RCC 7860 (cell line): ENCODE measurements around the gene DAP3.
"Not testable (repeated sequence)": the region's sequence is repeated elsewhere in the genome, so short reads cannot be mapped to it uniquely, and the experiment has no call there.

Source experiments
- DNase-seq: peaks from one replicate; pipeline ENCODE4 v3.0.0-alpha.2; 2015; ENCODE audit warnings: low spot score
- FAIRE-seq: peaks from 2 replicates; lab custom pipeline; 2012; peaks lifted over from hg19 to GRCh38; lab: Jason Lieb, UNC

Gene DAP3

DNA sequence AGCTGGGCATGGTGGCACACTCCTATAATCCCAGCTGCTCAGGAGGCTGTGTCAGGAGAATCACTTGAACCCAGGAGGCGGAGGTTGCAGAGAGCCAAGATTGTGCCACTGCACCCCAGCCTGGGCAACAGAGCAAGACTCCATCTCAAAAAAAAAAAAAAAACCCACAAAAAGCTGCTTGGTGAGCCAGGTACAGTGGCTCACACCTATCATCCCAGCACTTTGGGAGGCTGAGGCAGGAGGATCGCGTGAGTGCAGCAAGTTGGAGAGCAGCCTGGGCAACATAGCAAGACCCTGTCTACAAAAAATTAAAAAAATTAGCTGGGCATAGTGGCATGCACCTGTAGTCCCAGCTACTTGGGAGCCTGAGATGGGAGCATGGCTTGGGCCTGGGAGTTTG lies 26.2 kb downstream of the DAP3 start:
- not testable (repeated sequence) for DNase-seq, FAIRE-seq

DNA sequence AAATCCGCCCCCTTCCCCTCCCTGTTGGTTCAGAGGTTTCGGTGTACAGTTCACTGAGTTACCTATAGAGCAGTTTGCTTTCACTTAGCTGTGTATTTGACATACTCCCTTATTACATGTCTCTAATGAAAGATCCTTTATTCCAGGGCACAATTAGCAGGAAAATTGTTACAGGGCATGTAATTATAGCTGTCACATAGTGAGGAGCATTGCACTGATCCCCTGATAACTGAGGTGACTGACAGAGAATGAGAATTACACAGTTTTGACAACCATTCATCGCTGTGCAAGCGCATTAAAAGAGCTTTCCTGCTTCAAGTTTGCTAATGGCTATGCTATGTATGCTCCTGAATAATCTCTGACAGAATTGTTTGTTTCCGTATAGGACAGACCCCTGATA lies 26.9 kb downstream of the DAP3 start:
- DNase-seq: no peak
- FAIRE-seq: no peak

- FAIRE-seq (no peak), DNase-seq (no peak)
Measured at GRCh38 chr1:155717041-155717440, 28.1 kb downstream of the DAP3 start.

DNA sequence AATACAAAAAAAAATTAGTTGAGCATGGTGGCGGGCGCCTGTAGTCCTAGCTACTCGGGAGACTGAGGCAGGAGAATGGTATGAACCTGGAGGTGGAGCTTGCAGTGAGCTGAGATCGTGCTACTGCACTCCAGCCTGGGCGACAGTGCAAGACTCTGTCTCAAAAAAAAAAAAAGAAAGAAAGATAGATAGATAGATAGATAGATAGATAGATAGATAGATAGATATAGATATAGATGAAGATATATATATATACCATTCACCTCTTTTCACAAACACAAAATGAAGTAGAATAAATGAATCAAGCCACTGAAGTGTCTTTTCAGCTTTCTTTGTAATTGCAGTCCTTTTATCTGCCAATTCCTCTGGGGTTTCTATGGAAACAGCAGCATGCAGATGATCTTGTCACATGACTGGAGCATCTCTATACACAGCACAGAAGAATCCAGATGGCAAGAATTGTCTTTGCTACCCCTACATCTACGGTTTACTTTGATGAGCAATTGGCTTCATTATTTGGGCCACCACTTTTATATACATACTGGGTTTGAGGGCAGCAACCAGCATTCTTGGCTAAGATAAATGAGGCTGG lies 29.7 kb downstream of the DAP3 start:
- not testable (repeated sequence) for FAIRE-seq, DNase-seq

GRCh38 chr1:155719703-155720102 lies 30.8 kb downstream of the DAP3 start:
- DNase-seq (no peak), FAIRE-seq (no peak)

DNA sequence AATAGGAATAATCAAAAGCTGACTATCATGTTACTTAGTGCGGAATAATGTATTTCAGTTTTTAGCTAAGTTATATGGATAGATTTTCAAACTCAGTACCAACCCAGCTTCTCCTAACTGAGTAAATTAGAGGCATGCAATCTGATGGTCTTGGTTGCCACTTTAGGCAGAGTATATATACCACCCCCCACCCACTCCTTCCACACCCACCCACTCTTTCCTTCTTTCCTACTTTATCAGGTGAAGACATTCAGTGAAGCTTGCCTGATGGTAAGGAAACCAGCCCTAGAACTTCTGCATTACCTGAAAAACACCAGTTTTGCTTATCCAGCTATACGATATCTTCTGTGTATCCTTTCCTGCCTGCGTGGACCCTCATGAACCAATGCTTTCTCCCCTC lies 36.3 kb downstream of the DAP3 start:
- FAIRE-seq (no peak), DNase-seq (no peak)

DNA sequence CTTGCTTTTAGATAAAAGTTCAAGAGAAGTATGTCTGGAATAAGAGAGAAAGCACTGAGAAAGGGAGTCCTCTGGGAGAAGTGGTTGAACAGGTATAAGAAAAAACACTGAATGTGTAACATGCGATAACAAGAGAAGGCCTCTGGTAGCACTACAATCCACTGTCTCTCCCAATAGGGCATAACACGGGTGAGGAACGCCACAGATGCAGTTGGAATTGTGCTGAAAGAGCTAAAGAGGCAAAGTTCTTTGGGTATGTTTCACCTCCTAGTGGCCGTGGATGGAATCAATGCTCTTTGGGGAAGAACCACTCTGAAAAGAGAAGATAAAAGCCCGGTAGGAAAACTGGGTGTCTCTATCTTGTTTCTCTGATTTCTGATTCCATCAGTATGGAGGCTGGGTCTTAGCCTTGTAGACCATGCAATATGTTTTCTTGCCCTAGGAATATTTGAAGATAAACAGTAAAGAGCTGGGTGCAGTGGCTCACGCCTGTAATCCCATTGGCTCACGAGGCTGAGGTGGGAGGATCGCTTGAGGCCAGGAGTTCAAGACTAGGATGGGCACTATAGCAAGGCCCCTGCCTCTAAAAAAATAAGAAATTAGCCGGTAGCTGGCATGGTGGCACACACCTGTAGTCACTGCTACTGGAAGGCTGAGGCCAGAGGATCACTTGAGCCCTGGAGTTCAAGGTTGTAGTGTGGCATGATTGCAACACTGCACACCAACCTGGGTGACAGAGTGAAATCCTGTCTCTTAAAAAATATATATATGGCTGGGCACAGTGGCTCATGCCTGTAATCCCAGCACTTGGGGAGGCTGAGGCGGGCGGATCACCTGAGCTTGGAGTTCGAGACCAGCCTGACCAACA lies 40.4 kb downstream of the DAP3 start:
- no peak for FAIRE-seq
- DNase-seq: peak; percentile 35

DNA sequence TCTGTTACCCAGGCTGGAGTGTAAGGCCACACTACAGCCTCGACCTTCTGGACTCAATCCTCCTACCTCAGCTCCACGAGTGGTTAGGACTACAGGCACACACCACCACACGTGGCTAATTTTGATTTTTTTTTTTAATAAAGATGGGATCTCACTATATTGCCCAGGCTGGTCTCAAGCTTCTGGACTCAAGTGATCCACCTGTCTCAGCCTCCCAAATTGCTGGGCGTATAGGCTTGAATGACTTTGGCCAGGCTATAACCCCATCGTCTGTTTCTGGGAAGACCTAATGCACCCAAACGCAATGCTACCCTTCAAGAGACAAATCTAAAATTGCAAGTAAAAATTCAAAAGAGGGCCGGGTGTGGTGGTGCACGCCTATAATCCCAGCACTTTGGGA lies 52.1 kb downstream of the DAP3 start:
- DNase-seq: no peak
- FAIRE-seq: no peak

- DNase-seq: no peak
- FAIRE-seq: no peak
Measured at GRCh38 chr1:155741908-155742307, 53.0 kb downstream of the DAP3 start.

- FAIRE-seq: no peak
- no peak for DNase-seq
Measured at GRCh38 chr1:155744711-155745283, 55.9 kb downstream of the DAP3 start.

DNA sequence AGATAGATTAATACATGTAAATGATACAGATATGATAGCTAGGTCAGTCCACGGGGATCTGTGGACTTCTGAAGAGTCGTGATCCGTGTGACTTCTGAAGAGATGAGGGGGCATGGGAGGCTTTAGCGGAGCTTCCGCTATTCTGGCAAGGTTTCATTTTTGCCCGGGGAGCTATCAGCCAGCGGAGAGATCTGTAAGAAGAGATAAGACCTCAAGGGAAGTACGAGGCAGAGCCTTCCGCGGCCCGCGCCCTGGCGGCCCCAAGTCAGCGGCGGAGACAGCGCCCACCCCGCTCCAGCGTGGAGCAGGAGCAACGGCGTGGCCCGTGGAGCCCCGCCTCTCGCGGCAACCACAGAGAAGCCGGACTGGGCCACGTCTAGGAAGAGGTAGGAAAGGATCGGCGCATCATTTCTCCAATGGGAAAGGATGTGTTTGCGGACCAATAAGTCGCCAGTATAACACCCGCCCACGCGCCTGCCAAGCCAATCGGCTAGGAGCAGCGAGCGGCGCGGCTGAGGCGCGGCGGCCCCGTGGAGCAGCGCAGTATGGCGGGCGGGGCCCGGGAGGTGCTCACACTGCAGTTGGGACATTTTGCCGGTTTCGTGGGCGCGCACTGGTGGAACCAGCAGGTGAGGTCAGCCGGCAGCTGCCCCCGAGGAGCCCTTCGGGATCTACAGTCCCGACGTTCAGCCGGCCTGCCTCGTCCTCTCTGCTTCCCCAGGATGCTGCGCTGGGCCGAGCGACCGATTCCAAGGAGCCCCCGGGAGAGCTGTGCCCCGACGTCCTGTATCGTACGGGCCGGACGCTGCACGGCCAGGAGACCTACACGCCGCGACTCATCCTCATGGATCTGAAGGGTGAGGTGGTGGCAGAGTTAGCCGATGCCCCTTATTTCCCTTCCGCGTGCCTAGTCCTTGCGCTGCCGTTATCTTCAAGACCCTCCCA lies 56.7 kb downstream of the DAP3 start:
- FAIRE-seq (peak; percentile 28), DNase-seq (peak; percentile 96)

- not testable (repeated sequence) for DNase-seq, FAIRE-seq
Measured at GRCh38 chr1:155747586-155747985, 58.7 kb downstream of the DAP3 start.

DNA sequence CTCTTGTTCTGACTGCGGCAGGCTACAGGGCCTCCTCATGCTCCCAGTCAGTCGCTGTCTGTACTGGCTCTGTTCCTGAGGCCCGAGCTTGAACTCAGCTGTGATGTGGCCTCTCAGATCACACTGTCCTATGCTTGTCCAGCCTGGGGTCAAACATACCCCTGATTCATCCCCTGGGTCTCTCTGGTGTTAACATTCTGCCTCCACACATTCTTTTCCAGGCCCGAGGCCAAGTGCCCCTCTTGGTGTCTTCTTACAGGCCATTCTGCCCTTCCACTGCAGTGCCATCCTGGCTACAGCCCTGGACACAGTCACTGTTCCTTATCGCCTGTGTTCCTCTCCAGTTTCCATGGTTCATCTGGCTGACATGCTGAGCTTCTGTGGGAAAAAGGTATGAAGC lies 59.2 kb downstream of the DAP3 start:
- DNase-seq, FAIRE-seq: not testable (repeated sequence)

DNA sequence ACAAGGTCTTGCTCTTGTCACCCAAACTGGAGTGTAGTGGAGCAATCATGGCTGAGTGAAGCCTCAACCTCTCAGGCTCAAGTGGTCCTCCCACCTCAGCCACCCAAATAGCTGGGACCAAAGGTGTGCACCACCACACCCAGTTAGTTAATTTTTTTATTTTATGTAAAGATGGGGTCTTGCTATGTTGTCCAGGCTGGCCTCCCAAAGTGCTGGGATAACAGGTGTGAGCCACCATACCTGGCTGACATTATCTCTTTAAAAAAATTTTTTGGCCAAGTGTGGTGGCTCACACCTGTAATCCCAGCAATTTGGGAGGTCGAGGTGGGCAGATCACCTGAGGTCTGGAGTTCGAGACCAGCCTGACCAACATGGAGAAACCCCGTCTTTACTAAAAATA lies 70.1 kb downstream of the DAP3 start:
- not testable (repeated sequence) for FAIRE-seq, DNase-seq

DNA sequence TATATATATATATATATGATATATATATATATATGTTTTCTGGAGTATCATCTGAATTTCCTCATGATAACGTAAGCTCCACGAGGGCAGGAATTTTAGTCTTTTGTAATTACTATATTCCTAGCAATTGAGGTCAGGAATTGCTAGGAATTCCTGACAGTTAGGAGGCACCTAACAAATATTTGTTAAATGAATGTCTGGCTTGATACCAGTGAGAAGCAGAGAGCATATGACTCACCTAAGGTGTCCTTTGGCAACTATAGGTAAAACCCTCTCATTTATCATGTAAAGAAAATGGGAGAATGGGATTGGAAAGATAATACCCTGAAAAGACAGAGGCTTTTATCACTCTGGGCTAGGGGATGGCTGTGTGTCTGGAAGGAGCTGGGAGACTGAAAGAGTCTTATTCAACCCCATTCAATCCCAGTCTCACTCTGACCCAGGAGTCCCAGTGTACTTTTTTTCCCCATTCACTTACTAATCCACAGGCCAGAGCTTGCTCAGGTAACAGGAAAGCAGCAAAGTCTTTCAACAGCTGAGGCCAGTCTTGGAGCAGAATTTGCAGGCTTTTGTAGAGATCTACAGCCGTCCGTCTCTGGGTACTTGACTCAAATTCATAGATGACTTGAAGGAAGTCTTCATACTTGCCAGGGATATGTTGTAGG lies 71.2 kb downstream of the DAP3 start:
- FAIRE-seq: no peak

GRCh38 chr1:155760751-155761475 lies 72.0 kb downstream of the DAP3 start:
- FAIRE-seq (no peak), DNase-seq (no peak)

More for the DNA sequence above, 71.2 kb downstream of the DAP3 start:
- DNase-seq: no peak

DNA sequence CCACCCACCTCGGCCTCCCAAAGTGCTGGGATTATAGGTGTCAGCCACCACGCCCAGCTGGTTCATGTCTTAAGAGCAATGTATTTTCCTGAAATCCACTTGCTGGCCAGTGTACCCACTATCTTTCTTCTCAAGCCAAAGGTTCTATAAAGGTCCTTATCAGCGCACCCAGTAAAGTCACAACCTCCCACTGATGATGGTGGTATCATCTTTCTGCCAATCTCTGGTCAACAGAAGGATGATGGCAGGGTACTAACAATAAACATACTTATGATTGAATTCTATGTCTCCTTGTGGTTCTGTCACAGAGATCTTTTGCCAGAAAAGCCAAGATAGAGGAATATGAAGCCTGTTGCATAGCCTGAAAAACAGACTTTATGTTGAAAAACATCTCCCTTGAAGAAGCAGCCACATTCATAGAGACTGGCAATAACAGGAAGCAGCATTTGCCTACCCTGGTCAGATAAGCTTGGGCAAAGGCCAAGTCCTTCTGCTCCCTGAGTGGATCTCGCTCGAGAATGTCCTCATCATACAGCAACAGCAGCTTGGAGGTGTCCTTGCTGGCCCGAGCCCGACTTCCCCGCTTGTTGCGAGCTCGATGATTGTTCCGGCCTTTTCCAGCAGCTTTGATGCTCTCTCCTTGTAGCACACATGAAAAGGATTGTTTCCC lies 73.0 kb downstream of the DAP3 start:
- FAIRE-seq: no peak

GRCh38 chr1:155763090-155763815 lies 74.4 kb downstream of the DAP3 start:
- DNase-seq (peak; percentile 84), FAIRE-seq (peak; percentile 49)

More for the DNA sequence above, 73.0 kb downstream of the DAP3 start:
- no peak for DNase-seq
